OCI-LY3 (cell line): ENCODE measurements around the gene GMPPA.

Experiments
- H2AFZ ChIP-seq: fragments of 200-600, 300-600 bp; shearing (Covaris generic); 2 replicates; pipeline ENCODE4 v1.6.0; 2014; ENCODE audit warnings: antibody characterized with exemption, low read depth, low read length
- H3K27ac ChIP-seq: fragments of 200-600, 300-600 bp; sonication (generic); 2 replicates; pipeline ENCODE4 v1.5.1; 2014; ENCODE audit warnings: mild to moderate bottlenecking, low read length, moderate library complexity, mixed read lengths
- H3K27me3 ChIP-seq: fragments of 200-600, 300-600 bp; sonication (generic); 2 replicates; pipeline ENCODE4 v1.6.1; 2014; ENCODE audit warnings: low read depth, low read length, mixed read lengths
- H3K36me3 ChIP-seq: fragments of 200-600, 300-600 bp; sonication (generic); replicated peaks from 2 replicates; pipeline ENCODE3; 2014; ENCODE audit warnings: low read depth, low read length, mixed read lengths
- H3K4me1 ChIP-seq: fragments of 300-600, 200-600 bp; sonication (generic); 2 replicates; pipeline ENCODE4 v1.6.1; 2014; ENCODE audit warnings: low read length, mixed read lengths
- H3K4me2 ChIP-seq: fragments of 200-600, 300-600 bp; sonication (generic); 2 replicates; pipeline ENCODE4 v1.6.1; 2014; ENCODE audit warnings: low read length, mixed read lengths
- H3K4me3 ChIP-seq: fragments of 300-600, 200-600 bp; sonication (generic); 2 replicates; pipeline ENCODE4 v1.5.1; 2014; ENCODE audit warnings: antibody characterized with exemption, mild to moderate bottlenecking, low read length, moderate library complexity
- H3K79me2 ChIP-seq: fragments of 300-600, 200-600 bp; shearing (Covaris generic); 2 replicates; pipeline ENCODE4 v1.6.1; 2014; ENCODE audit warnings: mild to moderate bottlenecking, low read length, mixed read lengths
- H3K9ac ChIP-seq: fragments of 300-600, 200-600 bp; shearing (Covaris generic); 2 replicates; pipeline ENCODE4 v1.6.0; 2014; ENCODE audit warnings: mild to moderate bottlenecking, low read length, moderate library complexity
- H3K9me3 ChIP-seq: fragments of 200-600, 300-600 bp; shearing (Covaris generic); 2 replicates; pipeline ENCODE4 v1.6.1; 2014; ENCODE audit warnings: low read length, mixed read lengths; ENCODE audit not compliant: insufficient read depth
- H4K20me1 ChIP-seq: fragments of 200-600, 300-600 bp; sonication (generic); 2 replicates; pipeline ENCODE4 v1.6.1; 2016; ENCODE audit warnings: low read length, mixed read lengths; ENCODE audit not compliant: insufficient read depth
- CTCF ChIP-seq: fragments of 200-600, 300-600 bp; sonication (generic); IDR thresholded peaks from 2 replicates; pipeline ENCODE4 v1.5.1; 2014; ENCODE audit warnings: antibody characterized with exemption, low read length, low read depth
- EZH2phosphoT487 ChIP-seq: fragments of 200-600 bp; shearing (Covaris generic); IDR thresholded peaks from 2 replicates; pipeline ENCODE4 v1.6.1; 2018; ENCODE audit warnings: antibody characterized with exemption, mixed run types, low read depth

The GMPPA gene

GRCh38 chr2:219515874-219516629 lies 17.4 kb downstream of the GMPPA start:
- no peak overlapping the region for H3K27ac ChIP-seq
- no peak overlapping the region for H2AFZ ChIP-seq
- H3K4me3 ChIP-seq, result no peak overlapping the region
- H3K36me3 ChIP-seq, result no peaks in the 10 kb centered on the region
- no peaks in the 10 kb centered on the region for H3K79me2 ChIP-seq
- H3K27me3 ChIP-seq, result peaks cover 32% of the 10 kb centered on the region
- no peaks in the 10 kb centered on the region for H4K20me1 ChIP-seq
- no peaks in the 10 kb centered on the region for H3K9me3 ChIP-seq
- no peak for TF ChIP-seq CTCF
- no peak for TF ChIP-seq EZH2phosphoT487
- H3K4me2 ChIP-seq, result no peak overlapping the region
- H3K4me1 ChIP-seq, result no peaks in the 10 kb centered on the region
- no peak overlapping the region for H3K9ac ChIP-seq

DNA sequence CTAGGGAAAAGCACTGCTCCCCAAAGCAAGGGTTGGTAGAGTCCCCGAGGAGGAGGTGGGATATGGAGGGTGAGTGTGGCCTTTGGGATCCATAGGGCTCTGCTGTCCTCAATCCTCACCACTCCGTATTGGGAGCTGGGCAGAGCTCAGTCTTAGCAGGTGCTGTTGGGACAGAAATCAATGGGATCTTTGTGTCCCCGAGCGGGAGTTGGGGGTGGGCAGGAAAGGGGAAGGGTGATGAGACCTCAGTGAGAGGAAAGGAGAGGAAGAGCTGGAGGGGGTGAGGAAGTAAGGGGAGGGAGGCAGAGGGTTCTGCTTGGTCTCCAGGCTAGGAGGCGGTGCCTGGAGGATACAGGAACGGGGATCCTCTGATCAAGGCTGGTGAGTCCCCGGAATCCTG lies 18.2 kb downstream of the GMPPA start:
- no peaks in the 10 kb centered on the region for H3K4me1 ChIP-seq
- no peak overlapping the region for H3K27ac ChIP-seq

DNA sequence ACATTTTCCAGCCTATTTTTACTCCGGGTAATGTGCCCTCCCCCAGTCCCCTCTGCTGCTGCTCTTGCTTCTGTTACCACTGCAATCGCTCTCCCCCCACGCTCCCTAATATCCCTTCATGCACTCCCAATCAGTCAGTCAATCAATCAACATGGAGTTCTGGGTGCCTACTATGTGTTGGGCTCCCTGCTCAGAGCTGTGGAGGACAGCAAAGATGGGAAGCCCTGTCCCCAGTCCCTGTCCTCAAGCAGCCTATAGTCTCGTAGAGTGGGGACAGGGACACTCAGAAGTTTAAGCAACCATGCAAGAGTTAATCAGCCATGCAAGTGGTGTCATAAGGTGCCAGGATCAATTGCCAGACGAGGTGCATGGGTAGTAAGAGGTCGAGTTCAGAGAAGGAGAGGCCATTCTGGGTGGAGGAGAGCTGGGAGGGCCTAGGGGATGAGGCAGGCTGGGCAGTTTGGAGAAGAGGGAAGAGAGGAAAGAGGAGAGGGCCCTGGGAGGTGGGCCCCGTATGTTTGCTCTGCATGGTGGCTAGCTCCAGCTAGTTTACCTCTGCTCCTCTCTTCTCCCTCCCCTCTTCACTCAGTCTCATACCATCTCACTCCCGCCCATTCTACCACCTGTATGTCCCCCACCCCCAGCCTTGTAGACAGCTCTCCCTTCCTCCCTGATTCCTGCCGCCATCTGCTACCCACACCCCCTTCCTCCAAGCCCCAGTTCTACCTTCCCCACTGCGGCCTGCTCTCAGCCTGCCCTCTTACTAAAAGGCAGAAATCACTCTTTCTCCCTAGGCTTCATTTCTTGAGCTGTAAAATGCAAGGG lies 19.5 kb downstream of the GMPPA start:
- TF ChIP-seq CTCF (no peak), EZH2phosphoT487 (no peak)
- Histone ChIP-seq H3K4me3 (no peak overlapping the region), H3K27ac (no peak overlapping the region), H3K9ac (no peak overlapping the region), H3K79me2 (no peaks in the 10 kb centered on the region), H3K36me3 (no peaks in the 10 kb centered on the region), H3K4me1 (no peaks in the 10 kb centered on the region), H3K4me2 (no peak overlapping the region), H2AFZ (no peak overlapping the region), H3K27me3 (peaks cover 20% of the 10 kb centered on the region), H3K9me3 (no peaks in the 10 kb centered on the region), H4K20me1 (no peaks in the 10 kb centered on the region)

More for the DNA sequence above, 18.2 kb downstream of the GMPPA start:
- H2AFZ ChIP-seq, result no peak overlapping the region
- no peaks in the 10 kb centered on the region for H3K9me3 ChIP-seq
- H3K79me2 ChIP-seq, result no peaks in the 10 kb centered on the region
- TF ChIP-seq CTCF (no peak), EZH2phosphoT487 (no peak)
- peaks cover 31% of the 10 kb centered on the region for H3K27me3 ChIP-seq
- no peak overlapping the region for H3K4me2 ChIP-seq
- H3K36me3 ChIP-seq, result no peaks in the 10 kb centered on the region
- H3K9ac ChIP-seq, result no peak overlapping the region
- no peak overlapping the region for H3K4me3 ChIP-seq
- H4K20me1 ChIP-seq, result no peaks in the 10 kb centered on the region

DNA sequence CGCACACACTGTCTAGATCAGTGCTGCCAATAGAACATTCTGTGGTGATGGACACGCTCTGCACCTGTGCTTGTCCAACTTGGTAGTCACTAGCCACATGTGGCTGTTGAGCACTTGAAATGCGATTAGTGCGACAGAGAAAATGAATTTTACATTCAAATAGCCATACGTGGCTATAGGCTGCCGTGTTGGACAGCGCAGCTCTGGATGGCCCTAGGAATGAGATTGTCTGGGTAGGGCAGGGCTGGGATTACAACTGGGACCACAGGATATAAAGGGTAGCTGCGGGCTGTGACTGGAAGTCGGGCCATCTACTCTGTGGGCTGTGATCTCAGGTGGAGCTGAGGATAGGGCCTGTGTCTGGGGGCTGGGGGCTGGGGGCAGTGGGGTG lies 20.8 kb downstream of the GMPPA start:
- Histone ChIP-seq H3K4me3 (no peak overlapping the region), H3K27me3 (peaks cover 11% of the 10 kb centered on the region), H3K79me2 (no peaks in the 10 kb centered on the region), H4K20me1 (no peaks in the 10 kb centered on the region), H2AFZ (no peak overlapping the region), H3K9me3 (no peaks in the 10 kb centered on the region), H3K4me1 (no peaks in the 10 kb centered on the region), H3K27ac (no peak overlapping the region), H3K36me3 (no peaks in the 10 kb centered on the region), H3K4me2 (no peak overlapping the region), H3K9ac (no peak overlapping the region)
- no peak for TF ChIP-seq CTCF
